ENCODE data around the gene CCDC3.

- TF ChIP-seq CTCF (IDR thresholded peaks at IDR 0.05) (peak; percentile 43), POLR2A (IDR thresholded peaks at IDR 0.05; ENCODE audit: low read length) (no peak), ELK1 (IDR thresholded peaks at IDR 0.05; ENCODE audit: low read depth, low read length) (no peak), CEBPB (IDR thresholded peaks at IDR 0.05) (no peak), SMC3 (IDR thresholded peaks at IDR 0.05) (peak; percentile 41; the same call in 2 of the 3 replicates), CBX2 (IDR thresholded peaks at IDR 0.05; ENCODE audit: borderline replicate concordance, low read depth) (no peak), SREBF2 (IDR thresholded peaks at IDR 0.05) (no peak), JUN (IDR thresholded peaks at IDR 0.05) (no peak)
- TF ChIP-seq, protein P1, sequence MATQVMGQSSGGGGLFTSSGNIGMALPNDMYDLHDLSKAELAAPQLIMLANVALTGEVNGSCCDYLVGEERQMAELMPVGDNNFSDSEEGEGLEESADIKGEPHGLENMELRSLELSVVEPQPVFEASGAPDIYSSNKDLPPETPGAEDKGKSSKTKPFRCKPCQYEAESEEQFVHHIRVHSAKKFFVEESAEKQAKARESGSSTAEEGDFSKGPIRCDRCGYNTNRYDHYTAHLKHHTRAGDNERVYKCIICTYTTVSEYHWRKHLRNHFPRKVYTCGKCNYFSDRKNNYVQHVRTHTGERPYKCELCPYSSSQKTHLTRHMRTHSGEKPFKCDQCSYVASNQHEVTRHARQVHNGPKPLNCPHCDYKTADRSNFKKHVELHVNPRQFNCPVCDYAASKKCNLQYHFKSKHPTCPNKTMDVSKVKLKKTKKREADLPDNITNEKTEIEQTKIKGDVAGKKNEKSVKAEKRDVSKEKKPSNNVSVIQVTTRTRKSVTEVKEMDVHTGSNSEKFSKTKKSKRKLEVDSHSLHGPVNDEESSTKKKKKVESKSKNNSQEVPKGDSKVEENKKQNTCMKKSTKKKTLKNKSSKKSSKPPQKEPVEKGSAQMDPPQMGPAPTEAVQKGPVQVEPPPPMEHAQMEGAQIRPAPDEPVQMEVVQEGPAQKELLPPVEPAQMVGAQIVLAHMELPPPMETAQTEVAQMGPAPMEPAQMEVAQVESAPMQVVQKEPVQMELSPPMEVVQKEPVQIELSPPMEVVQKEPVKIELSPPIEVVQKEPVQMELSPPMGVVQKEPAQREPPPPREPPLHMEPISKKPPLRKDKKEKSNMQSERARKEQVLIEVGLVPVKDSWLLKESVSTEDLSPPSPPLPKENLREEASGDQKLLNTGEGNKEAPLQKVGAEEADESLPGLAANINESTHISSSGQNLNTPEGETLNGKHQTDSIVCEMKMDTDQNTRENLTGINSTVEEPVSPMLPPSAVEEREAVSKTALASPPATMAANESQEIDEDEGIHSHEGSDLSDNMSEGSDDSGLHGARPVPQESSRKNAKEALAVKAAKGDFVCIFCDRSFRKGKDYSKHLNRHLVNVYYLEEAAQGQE (IDR thresholded peaks at IDR 0.05): no peak
Measured at GRCh38 chr10:12975266-12975665, 26.2 kb downstream of the CCDC3 start.
